Osteocyte (in vitro differentiated cells): ENCODE data around the gene ROPN1. TPM values are rescaled to one million over a fixed set of nuclear protein-coding genes. Genes with fewer than 3 reads are reported as not detected.

Experiments
- DNase-seq: peaks from one replicate; pipeline ENCODE4 v3.0.0; 2021; ENCODE audit warnings: mixed read lengths; ENCODE audit not compliant: unreplicated experiment; ENCODE audit errors: extremely low spot score
- H3K27ac Mint-ChIP-seq: one replicate; pipeline ENCODE4 v1.8.0; 2021; ENCODE audit warnings: mild to moderate bottlenecking, mixed read lengths; ENCODE audit not compliant: unreplicated experiment
- H3K27me3 Mint-ChIP-seq: one replicate; pipeline ENCODE4 v1.8.0; 2021; ENCODE audit warnings: mixed read lengths; ENCODE audit not compliant: unreplicated experiment
- H3K36me3 Mint-ChIP-seq: one replicate; pipeline ENCODE4 v1.8.0; 2021; ENCODE audit warnings: mixed read lengths; ENCODE audit not compliant: unreplicated experiment
- H3K4me1 Mint-ChIP-seq: one replicate; pipeline ENCODE4 v1.8.0; 2021; ENCODE audit warnings: mixed read lengths; ENCODE audit not compliant: unreplicated experiment
- H3K4me3 Mint-ChIP-seq: one replicate; pipeline ENCODE4 v1.8.0; 2021; ENCODE audit warnings: mild to moderate bottlenecking, moderate library complexity, mixed read lengths; ENCODE audit not compliant: unreplicated experiment
- H3K9me3 Mint-ChIP-seq: one replicate; pipeline ENCODE4 v1.8.0; 2021; ENCODE audit warnings: mixed read lengths; ENCODE audit not compliant: unreplicated experiment
- total RNA-seq: library from RNA; stranded (reverse); gene quantifications from 2 replicates; pipeline ENCODE4 v1.2.1, GENCODE V29; 2021
- TF ChIP-seq, protein P1 (sequence below): fragments of 200-600 bp; sonication (generic); IDR thresholded peaks from 2 replicates; pipeline ENCODE4 v1.5.0; 2021; ENCODE audit warnings: antibody characterized with exemption, mild to moderate bottlenecking, moderate library complexity

The ROPN1 gene
- total RNA-seq, 1 donor from 2014 or later: not detected

DNA sequence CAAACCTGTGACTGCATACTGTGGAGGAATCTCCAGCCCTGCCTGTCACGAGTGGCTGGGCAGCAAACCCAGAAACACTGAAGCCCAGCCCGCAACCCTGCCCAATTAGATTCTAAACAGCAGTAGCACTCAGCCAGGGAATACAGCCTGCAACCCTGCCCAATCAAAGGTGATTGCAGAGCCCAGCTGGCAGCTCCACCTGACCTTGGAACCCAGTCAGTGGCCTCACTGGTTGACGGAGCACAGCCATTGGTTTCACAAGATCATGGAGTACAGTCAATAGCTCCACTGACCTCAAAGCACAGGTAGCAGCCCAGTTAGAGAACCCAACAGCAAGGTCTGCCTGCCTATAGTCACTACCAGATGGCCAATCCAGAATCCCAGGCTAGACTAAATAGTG, 72.6 kb downstream of the ROPN1 start:
- peaks cover 38% of the 10 kb centered on the region for H3K9me3 Mint-ChIP-seq
- no peak overlapping the region for H3K4me3 Mint-ChIP-seq
- no peaks in the 10 kb centered on the region for H3K4me1 Mint-ChIP-seq
- H3K27ac Mint-ChIP-seq: no peak overlapping the region
- DNase-seq: no peak
- H3K36me3 Mint-ChIP-seq: peaks cover 51% of the 10 kb centered on the region
- H3K27me3 Mint-ChIP-seq: no peaks in the 10 kb centered on the region
- TF ChIP-seq, protein P1, sequence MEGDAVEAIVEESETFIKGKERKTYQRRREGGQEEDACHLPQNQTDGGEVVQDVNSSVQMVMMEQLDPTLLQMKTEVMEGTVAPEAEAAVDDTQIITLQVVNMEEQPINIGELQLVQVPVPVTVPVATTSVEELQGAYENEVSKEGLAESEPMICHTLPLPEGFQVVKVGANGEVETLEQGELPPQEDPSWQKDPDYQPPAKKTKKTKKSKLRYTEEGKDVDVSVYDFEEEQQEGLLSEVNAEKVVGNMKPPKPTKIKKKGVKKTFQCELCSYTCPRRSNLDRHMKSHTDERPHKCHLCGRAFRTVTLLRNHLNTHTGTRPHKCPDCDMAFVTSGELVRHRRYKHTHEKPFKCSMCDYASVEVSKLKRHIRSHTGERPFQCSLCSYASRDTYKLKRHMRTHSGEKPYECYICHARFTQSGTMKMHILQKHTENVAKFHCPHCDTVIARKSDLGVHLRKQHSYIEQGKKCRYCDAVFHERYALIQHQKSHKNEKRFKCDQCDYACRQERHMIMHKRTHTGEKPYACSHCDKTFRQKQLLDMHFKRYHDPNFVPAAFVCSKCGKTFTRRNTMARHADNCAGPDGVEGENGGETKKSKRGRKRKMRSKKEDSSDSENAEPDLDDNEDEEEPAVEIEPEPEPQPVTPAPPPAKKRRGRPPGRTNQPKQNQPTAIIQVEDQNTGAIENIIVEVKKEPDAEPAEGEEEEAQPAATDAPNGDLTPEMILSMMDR: no peak

Other genes with a start within 250 kb of the ROPN1 start
- 24.3 and 30.7 TPM in 2 replicates for gene MYLK, start 107.8 kb downstream of the ROPN1 start, total RNA-seq
- 29.2 and 31.1 TPM in 2 replicates for gene CCDC14, start 30.9 kb downstream of the ROPN1 start, total RNA-seq
- gene KALRN, start 41.2 kb upstream of the ROPN1 start, total RNA-seq: 17.4 and 19.2 TPM in 2 replicates